ENCODE data around the gene FOXK2. TPM values are rescaled to one million over a fixed set of nuclear protein-coding genes. Genes with fewer than 3 reads are reported as not detected.
"Not testable (repeated sequence)": the region's sequence is repeated elsewhere in the genome, so short reads cannot be mapped to it uniquely, and the experiment has no call there.

The FOXK2 gene
- total RNA-seq, 1 experiment from 2014 or later, result 96.2 TPM

DNA sequence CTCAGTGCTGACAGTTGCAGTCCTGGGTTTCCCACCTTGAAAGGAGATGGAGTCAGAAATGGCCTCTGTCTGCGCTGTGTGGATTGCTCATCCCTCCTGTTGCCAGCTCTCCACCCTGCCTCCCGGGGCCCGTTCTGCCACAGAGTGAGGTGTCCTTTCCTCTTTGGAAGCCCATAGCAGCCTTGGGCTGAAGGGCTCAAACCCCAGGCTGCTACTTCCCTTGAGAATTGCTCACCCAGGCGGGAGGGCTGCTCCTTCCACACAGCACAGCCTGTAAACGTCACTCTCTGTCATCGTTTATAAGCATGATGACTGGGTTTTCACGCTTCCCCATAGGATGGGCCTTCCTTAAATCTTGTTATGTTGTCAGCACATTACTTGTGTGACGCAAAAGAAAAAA is 62.7 kb downstream of the FOXK2 start:
- no TSS peak for BruUV-seq (replicated peaks)
- no peaks in the 10 kb centered on the region for H3K27me3 Mint-ChIP-seq (ENCODE audit: unreplicated experiment)
- peaks cover 58% of the 10 kb centered on the region for H3K36me3 Mint-ChIP-seq (ENCODE audit: insufficient read depth, unreplicated experiment)
- no peaks in the 10 kb centered on the region for H3K9me3 Mint-ChIP-seq (ENCODE audit: low read depth, unreplicated experiment)
- no peak for DNase-seq
- H3K27ac Mint-ChIP-seq (ENCODE audit: unreplicated experiment), result no peak overlapping the region
- no peak overlapping the region for H3K4me3 Mint-ChIP-seq (ENCODE audit: low read depth, unreplicated experiment)
- CTCF ChIA-PET, result no interaction called here
- intact Hi-C loops (cut with micrococcal nuclease; ENCODE audit: unreplicated experiment), result no loop called here
- TF ChIP-seq, protein P1, sequence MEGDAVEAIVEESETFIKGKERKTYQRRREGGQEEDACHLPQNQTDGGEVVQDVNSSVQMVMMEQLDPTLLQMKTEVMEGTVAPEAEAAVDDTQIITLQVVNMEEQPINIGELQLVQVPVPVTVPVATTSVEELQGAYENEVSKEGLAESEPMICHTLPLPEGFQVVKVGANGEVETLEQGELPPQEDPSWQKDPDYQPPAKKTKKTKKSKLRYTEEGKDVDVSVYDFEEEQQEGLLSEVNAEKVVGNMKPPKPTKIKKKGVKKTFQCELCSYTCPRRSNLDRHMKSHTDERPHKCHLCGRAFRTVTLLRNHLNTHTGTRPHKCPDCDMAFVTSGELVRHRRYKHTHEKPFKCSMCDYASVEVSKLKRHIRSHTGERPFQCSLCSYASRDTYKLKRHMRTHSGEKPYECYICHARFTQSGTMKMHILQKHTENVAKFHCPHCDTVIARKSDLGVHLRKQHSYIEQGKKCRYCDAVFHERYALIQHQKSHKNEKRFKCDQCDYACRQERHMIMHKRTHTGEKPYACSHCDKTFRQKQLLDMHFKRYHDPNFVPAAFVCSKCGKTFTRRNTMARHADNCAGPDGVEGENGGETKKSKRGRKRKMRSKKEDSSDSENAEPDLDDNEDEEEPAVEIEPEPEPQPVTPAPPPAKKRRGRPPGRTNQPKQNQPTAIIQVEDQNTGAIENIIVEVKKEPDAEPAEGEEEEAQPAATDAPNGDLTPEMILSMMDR (IDR thresholded peaks at IDR 0.05; ENCODE audit: unreplicated experiment), result no peak
- no peaks in the 10 kb centered on the region for H3K4me1 Mint-ChIP-seq (ENCODE audit: low read depth, unreplicated experiment)

DNA sequence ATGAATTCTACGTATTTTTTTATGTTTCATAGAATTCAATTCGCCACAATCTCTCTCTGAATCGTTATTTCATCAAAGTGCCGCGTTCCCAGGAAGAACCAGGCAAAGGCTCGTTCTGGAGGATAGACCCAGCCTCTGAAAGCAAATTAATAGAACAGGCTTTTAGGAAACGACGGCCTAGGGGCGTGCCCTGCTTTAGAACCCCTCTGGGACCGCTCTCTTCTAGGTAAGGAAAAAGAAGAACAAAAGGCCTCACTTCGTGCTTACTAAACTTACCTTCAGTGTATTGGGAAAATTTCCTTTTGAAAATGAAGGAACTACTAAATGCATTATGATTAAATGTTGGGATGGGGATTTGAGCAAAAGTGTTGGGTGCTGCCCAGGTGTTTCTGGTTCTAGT is 63.2 kb downstream of the FOXK2 start:
- no peak for DNase-seq
- Mint-ChIP-seq H3K4me1 (ENCODE audit: low read depth, unreplicated experiment) (no peaks in the 10 kb centered on the region), H3K27ac (ENCODE audit: unreplicated experiment) (no peak overlapping the region), H3K27me3 (ENCODE audit: unreplicated experiment) (no peaks in the 10 kb centered on the region), H3K9me3 (ENCODE audit: low read depth, unreplicated experiment) (no peaks in the 10 kb centered on the region), H3K4me3 (ENCODE audit: low read depth, unreplicated experiment) (no peak overlapping the region), H3K36me3 (ENCODE audit: insufficient read depth, unreplicated experiment) (peaks cover 63% of the 10 kb centered on the region)
- no TSS peak for BruUV-seq (replicated peaks)
- intact Hi-C loops (cut with micrococcal nuclease; ENCODE audit: unreplicated experiment), result no loop called here
- TF ChIP-seq, protein P1 (IDR thresholded peaks at IDR 0.05; ENCODE audit: unreplicated experiment), result no peak
- CTCF ChIA-PET, result no interaction called here

DNA sequence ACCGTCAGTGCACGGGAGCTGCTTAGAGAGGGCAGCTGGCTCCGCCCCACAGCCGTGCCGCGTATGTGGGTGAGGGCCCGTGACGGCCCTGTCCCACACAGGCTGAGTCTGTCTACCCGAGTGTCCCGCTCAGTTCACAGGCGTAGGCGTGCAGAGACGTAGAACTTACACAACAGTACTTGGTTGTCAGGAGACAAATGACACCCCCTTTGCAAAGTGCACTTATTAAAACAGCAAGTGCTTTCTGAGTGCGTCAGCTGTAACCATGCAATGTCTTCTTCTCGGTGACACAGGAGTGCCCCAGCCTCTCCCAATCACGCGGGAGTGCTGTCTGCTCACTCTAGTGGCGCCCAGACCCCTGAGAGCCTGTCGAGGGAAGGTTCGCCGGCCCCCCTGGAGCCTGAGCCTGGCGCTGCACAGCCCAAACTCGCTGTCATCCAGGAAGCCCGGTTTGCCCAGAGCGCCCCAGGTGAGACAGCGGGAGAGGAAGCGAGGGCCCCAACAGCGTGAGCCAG is 64.2 kb downstream of the FOXK2 start:
- intact Hi-C loops (cut with micrococcal nuclease; ENCODE audit: unreplicated experiment), result no loop called here
- Mint-ChIP-seq H3K9me3 (ENCODE audit: low read depth, unreplicated experiment) (no peaks in the 10 kb centered on the region), H3K4me1 (ENCODE audit: low read depth, unreplicated experiment) (no peaks in the 10 kb centered on the region), H3K36me3 (ENCODE audit: insufficient read depth, unreplicated experiment) (peaks cover 73% of the 10 kb centered on the region), H3K27me3 (ENCODE audit: unreplicated experiment) (no peaks in the 10 kb centered on the region), H3K4me3 (ENCODE audit: low read depth, unreplicated experiment) (no peak overlapping the region), H3K27ac (ENCODE audit: unreplicated experiment) (no peak overlapping the region)
- CTCF ChIA-PET, result no interaction called here
- DNase-seq, result no peak
- TF ChIP-seq, protein P1 (IDR thresholded peaks at IDR 0.05; ENCODE audit: unreplicated experiment), result no peak
- no TSS peak for BruUV-seq (replicated peaks)

- intact Hi-C loops (cut with micrococcal nuclease; ENCODE audit: unreplicated experiment); H3K27ac Mint-ChIP-seq (ENCODE audit: unreplicated experiment); BruUV-seq (replicated peaks); DNase-seq; H3K9me3 Mint-ChIP-seq (ENCODE audit: low read depth, unreplicated experiment); H3K4me1 Mint-ChIP-seq (ENCODE audit: low read depth, unreplicated experiment); H3K4me3 Mint-ChIP-seq (ENCODE audit: low read depth, unreplicated experiment); H3K27me3 Mint-ChIP-seq (ENCODE audit: unreplicated experiment); CTCF ChIA-PET: not testable (repeated sequence)
- H3K36me3 Mint-ChIP-seq (ENCODE audit: insufficient read depth, unreplicated experiment), result peaks cover 74% of the 10 kb centered on the region
Observed at GRCh38 chr17:82585935-82586575, 66.5 kb downstream of the FOXK2 start.

- TF ChIP-seq, protein P1 (IDR thresholded peaks at IDR 0.05; ENCODE audit: unreplicated experiment), result no peak
- no peak for DNase-seq
- no peaks in the 10 kb centered on the region for H3K9me3 Mint-ChIP-seq (ENCODE audit: low read depth, unreplicated experiment)
- CTCF ChIA-PET, result no interaction called here
- no peak overlapping the region for H3K4me3 Mint-ChIP-seq (ENCODE audit: low read depth, unreplicated experiment)
- BruUV-seq (replicated peaks), result no TSS peak
- H3K4me1 Mint-ChIP-seq (ENCODE audit: low read depth, unreplicated experiment), result no peaks in the 10 kb centered on the region
- no peak overlapping the region for H3K27ac Mint-ChIP-seq (ENCODE audit: unreplicated experiment)
- peaks cover 68% of the 10 kb centered on the region for H3K36me3 Mint-ChIP-seq (ENCODE audit: insufficient read depth, unreplicated experiment)
- no peaks in the 10 kb centered on the region for H3K27me3 Mint-ChIP-seq (ENCODE audit: unreplicated experiment)
- intact Hi-C loops (cut with micrococcal nuclease; ENCODE audit: unreplicated experiment), result no loop called here
Observed at GRCh38 chr17:82586576-82587233, 67.2 kb downstream of the FOXK2 start.
